ENCODE results near the gene ZBTB1.
A peak's percentile ranks its signal among the peaks of the same experiment; 100 is the strongest.

ZBTB1 gene, protein sequence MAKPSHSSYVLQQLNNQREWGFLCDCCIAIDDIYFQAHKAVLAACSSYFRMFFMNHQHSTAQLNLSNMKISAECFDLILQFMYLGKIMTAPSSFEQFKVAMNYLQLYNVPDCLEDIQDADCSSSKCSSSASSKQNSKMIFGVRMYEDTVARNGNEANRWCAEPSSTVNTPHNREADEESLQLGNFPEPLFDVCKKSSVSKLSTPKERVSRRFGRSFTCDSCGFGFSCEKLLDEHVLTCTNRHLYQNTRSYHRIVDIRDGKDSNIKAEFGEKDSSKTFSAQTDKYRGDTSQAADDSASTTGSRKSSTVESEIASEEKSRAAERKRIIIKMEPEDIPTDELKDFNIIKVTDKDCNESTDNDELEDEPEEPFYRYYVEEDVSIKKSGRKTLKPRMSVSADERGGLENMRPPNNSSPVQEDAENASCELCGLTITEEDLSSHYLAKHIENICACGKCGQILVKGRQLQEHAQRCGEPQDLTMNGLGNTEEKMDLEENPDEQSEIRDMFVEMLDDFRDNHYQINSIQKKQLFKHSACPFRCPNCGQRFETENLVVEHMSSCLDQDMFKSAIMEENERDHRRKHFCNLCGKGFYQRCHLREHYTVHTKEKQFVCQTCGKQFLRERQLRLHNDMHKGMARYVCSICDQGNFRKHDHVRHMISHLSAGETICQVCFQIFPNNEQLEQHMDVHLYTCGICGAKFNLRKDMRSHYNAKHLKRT

GRCh38 chr14:64504310-64504896, at the start of gene ZBTB1:
Gene ZBTB1, plus strand, starts transcription at chr14:64504770. Its CDS starts 16,735 bp downstream, at chr14:64521505.
- DNase-seq, result peak; percentile 55

- DNase-seq, result no peak
Observed at GRCh38 chr14:64459405-64460136, 45.0 kb upstream of the ZBTB1 start.

- no peak for DNase-seq
Observed at GRCh38 chr14:64461221-64461620, 43.3 kb upstream of the ZBTB1 start.

- no peak for DNase-seq
Observed at GRCh38 chr14:64463195-64463594, 41.4 kb upstream of the ZBTB1 start.

DNA sequence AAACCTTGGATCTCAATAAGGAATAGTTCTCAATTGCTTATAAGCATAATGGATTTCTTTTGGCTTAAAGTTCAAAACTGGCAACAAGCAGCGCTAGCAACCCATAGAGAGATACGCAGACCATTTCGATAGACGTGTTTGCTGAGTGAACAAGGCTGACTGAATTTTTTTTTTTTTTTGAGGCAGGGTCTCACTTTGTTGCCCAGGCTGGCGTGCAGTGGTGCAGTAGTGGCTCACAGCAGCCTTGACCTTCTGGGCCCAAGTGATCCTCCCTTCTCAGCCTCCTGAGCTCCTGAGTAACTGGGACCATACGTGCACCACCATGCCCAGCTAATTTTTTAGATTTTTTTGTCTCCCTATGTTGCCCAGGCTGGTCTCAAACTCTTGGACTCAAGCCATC, 40.7 kb upstream of the ZBTB1 start:
- no peak for DNase-seq

GRCh38 chr14:64464651-64465050, 39.9 kb upstream of the ZBTB1 start:
- no peak for DNase-seq

- no peak for DNase-seq
Observed at GRCh38 chr14:64465191-64465822, 39.3 kb upstream of the ZBTB1 start, which contains the start of gene AKAP5. Gene AKAP5, plus strand, starts transcription at chr14:64465499. Its CDS starts 2,896 bp downstream, at chr14:64468395.

- no peak for DNase-seq
Observed at GRCh38 chr14:64465831-64466554, 38.6 kb upstream of the ZBTB1 start.

DNA sequence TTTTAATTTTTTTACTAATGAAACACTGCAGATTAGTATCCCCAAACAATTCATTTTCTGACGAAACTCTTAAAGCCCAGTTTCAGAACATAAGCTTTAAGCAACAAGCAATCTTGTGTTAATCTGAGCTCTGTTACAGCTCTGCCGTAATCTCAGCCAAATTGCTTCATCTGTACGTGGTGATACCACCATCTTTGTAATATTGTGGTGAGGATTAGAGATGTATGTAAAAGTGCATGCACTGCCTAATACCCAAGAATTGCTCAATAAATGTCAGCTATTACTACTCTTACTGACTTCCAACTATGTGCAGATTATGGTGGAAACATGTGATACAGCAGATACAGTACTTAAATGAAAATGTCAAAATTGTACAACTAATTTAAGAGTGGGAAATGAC, 37.5 kb upstream of the ZBTB1 start:
- DNase-seq, result no peak

DNA sequence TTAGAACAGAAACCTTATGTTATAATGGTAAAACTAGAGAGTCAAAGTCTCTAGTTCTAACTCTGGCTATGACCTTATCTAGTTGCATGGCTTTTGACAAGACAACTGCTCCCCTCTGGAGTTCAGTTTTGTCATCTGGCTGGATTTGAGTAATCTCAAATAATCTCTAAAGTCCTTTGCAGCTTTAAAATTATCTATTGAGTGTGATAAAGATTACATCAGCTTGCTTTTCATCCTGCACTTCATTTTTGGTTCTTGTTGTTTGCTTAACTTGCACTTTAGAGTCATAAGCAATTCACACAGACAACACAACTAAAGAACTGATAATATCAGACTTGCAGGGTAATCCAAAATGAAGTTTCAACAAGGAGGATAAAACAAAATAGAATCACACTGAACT, 37.0 kb upstream of the ZBTB1 start:
- no peak for DNase-seq

DNA sequence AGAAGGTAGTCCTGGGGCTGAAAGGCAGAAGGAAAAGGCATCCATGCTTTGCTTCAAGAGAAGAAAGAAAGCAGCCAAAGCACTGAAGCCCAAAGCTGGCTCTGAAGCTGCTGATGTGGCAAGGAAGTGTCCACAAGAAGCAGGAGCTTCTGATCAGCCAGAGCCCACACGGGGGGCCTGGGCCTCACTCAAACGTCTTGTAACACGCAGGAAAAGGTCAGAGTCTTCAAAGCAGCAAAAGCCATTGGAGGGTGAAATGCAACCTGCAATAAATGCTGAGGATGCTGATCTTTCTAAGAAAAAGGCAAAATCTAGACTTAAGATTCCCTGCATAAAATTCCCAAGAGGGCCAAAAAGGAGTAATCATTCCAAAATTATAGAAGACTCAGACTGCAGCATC, 36.1 kb upstream of the ZBTB1 start:
- no peak for DNase-seq

DNA sequence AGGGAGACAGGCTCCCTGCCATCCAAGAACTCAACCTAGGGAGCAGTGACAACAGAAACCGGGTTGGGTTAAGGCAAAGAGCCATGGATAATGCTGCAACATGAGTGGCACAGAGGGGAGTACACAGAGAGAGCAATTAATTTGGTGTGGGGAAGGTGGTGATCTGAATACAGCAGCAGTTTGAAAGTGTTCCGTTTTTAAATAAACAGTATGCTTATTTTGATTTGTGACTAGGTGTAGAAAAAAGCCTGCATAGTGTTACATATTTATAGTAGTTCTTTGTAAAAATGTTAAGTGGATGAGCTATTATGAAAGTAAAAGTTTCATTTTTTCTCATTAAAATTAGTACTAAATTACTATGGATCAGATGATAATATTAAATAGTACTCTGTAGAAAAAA, 30.5 kb upstream of the ZBTB1 start:
- no peak for DNase-seq

DNA sequence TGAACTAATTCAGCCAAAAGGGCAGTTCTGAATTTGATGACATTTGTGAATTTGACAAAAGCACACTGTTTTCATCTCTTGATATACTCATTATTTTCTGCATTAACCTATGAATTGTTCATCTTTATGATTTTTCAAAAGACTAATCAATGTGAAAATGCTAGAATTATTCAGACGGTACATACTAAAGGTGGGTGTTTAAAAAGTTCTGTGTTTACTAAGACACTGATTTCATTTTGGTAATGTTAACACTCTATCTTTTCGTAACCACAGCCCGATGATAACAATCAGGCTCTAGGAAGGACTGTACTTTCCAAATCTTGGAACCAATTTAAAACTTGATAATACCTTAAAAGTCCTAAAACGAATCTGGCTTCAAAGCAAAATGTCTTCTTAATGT, 29.9 kb upstream of the ZBTB1 start:
- no peak for DNase-seq

DNA sequence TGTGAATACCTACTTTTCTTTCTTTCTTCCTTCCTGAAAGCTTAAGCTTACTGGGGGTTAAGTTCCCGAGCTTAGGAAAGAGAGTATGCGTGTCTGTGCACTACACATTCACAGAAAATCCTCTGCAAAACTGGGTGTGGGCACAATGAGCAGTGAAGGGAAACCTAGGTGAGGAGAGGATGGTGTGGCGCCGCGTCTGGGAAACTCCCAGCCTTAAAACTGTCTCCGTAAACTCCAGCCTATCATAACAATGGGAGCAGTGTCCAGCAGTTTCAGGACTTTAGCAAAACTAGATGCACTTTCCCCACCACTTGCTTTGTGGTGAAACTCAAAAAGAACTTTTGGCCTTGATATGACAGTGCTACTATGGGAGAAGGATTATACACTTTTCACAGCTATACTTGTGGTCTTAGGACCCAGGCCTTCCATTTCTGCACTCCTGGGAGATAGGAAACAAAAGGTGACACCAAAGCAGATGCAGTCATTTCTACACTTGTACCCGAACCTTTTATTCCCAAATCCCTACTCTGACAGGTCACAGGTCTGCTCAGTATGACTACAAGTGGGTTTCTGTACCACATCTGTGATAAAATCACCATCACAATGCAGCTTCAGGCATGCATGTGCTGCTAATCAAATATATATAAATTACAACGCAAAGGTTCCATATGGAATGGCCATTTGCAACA, 28.8 kb upstream of the ZBTB1 start:
- no peak for DNase-seq

DNA sequence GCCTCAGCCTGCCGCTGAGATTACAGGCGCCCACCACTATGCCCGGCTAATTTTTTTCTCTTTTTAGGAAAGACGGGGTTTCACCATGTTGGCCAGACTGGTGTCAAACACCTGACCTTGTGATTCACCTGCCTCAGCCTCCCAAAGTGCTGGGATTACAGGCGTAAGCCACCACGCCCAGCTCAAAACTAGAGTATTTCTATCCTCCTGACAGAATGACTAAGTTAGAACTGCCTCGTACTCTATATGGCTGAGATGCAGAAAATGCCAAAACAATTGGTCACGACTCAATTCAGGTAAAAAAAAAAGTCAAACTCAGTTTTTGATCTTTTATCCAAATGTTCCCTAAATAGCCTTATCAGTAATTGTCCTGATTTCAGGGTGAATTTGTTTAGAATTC, 28.1 kb upstream of the ZBTB1 start:
- no peak for DNase-seq

- DNase-seq, result no peak
Observed at GRCh38 chr14:64478634-64479250, 25.8 kb upstream of the ZBTB1 start.

DNA sequence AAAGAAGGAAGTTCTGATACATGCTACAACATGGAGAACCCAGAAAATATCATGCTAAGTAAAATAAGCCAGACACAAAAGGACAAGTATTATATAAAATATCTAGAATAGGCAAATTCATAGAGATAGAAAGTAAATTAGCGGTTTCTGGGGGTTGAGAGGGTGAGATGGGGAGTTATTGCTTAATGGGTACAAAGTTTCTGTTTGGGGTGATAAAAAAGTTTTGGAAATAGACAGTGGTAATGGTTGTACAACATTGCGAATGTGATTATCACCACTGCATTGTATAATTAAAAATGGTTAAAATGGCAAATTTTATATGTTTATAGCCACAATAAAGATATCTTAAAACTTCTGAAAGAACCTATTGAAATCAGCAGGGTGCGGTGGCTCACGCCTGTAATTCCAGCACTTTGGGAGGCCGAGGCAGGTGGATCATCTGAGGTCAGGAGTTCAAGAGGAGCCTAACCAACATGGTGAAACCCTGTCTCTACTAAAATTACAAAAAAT, 15.9 kb upstream of the ZBTB1 start:
- DNase-seq, result no peak

- DNase-seq, result no peak
Observed at GRCh38 chr14:64491637-64492036, 12.9 kb upstream of the ZBTB1 start.

GRCh38 chr14:64493455-64493854, 11.1 kb upstream of the ZBTB1 start:
- no peak for DNase-seq

DNA sequence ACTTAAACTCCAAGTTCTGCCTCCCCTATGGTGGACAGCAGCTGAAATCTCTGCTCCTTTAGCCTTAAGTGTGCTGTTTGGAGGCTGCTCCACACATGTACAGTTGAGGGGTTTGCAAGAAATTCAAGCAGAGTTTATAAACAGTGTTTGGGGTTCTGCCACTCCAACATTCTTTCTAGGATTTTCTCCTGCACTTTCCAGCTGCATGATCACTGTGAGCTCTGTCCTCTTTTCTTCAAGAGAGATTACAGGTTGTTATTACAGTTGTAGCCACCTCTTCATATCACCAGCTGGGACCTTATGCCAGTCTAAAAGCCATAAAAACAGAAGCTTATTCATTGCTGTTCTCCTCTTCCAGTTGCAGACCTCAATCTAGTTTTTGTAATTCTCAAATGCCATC, 9.3 kb upstream of the ZBTB1 start:
- no peak for DNase-seq

GRCh38 chr14:64496764-64497163, 7.8 kb upstream of the ZBTB1 start:
- no peak for DNase-seq
